Activated CD8-positive, alpha-beta memory T cell treated with anti-CD3 and anti-CD28 coated beads, Interleukin-2, amount 50 U/mL, for 24 hours (primary cell): ENCODE results near the gene ID3.
A peak's percentile ranks its signal among the peaks of the same experiment; 100 is the strongest.

Experiments
- DNase-seq: peaks from one replicate; pipeline ENCODE4 v3.0.0-alpha.2; 2020; ENCODE audit errors: extremely low read depth

The ID3 gene

GRCh38 chr1:23565776-23566175 is 6.5 kb upstream of the ID3 start:
- no peak for DNase-seq

GRCh38 chr1:23564529-23565122 is 5.3 kb upstream of the ID3 start:
- DNase-seq, result no peak

- DNase-seq, result no peak
Observed at GRCh38 chr1:23563755-23564374, 4.6 kb upstream of the ID3 start.

- no peak for DNase-seq
Observed at GRCh38 chr1:23563003-23563402, 3.7 kb upstream of the ID3 start.

GRCh38 chr1:23562137-23562876 is 3.0 kb upstream of the ID3 start:
- DNase-seq, result no peak

- no peak for DNase-seq
Observed at GRCh38 chr1:23561813-23562100, 2.5 kb upstream of the ID3 start.

- no peak for DNase-seq
Observed at GRCh38 chr1:23561076-23561812, 1.9 kb upstream of the ID3 start.

GRCh38 chr1:23559985-23560741 is 862 bp upstream of the ID3 start:
- DNase-seq, result no peak

- no peak for DNase-seq
Observed at GRCh38 chr1:23558872-23559135, 497 bp downstream of the ID3 start.

- DNase-seq, result no peak
Observed at GRCh38 chr1:23558140-23558871, 995 bp downstream of the ID3 start.

- DNase-seq, result no peak
Observed at GRCh38 chr1:23557471-23558124, 1.7 kb downstream of the ID3 start.

GRCh38 chr1:23556635-23557470 is 2.4 kb downstream of the ID3 start:
- no peak for DNase-seq

- no peak for DNase-seq
Observed at GRCh38 chr1:23555986-23556634, 3.2 kb downstream of the ID3 start.

- no peak for DNase-seq
Observed at GRCh38 chr1:23555270-23555985, 3.9 kb downstream of the ID3 start.

- DNase-seq, result peak; percentile 45
Observed at GRCh38 chr1:23554481-23555269, 4.6 kb downstream of the ID3 start.

GRCh38 chr1:23554127-23554480 is 5.2 kb downstream of the ID3 start:
- no peak for DNase-seq

GRCh38 chr1:23553231-23554126 is 5.8 kb downstream of the ID3 start:
- no peak for DNase-seq
